Measurements from ENCODE around the gene GRIK3.
"Not testable (repeated sequence)": the region's sequence is repeated elsewhere in the genome, so short reads cannot be mapped to it uniquely, and the experiment has no call there.

GRIK3 gene

DNA sequence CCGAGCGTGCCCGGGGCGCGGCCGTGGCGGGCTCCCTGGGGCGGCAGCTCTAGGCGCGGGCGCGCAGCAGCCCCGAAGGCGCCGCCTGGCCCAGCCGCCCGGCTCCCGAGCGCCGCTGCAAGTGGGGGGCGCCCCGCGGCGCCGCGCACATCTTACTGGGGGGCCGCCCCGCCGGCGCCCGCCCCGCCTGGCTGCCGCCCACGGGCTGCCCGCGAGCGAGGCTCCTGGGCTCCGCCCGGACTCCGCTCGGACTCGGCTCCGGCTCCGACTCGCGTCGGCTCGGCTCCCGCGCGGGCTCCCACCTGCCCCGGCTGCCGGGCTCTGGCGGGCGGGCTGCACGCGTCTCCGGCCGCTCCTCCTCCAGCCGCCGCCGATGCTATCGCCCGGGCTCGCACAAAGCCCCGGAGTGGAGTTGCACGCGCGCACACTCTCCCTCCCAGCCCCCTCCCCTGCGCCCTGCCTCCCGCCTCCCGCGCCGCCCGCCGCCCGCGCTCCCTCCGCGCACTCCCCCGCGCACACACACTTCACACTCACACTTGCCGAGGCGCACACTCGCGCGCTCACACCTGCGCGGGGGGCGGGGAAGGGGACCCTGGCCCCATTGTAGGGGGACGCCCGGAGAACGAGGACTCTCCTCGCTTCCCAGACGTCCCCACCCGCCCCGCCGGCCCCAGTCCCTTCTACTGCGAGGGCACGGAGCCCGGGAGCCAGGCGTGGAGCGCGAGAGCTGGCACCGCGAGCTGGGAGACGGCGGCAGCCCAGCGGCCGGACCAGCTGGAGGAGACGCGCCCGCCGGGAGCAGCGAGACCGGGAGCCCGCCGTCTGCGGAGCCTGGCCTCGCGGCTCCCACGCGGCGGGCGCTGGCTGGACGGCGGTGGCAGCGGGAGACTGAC lies at the start of gene GRIK3:
Gene GRIK3 (minus strand): TSS at position 395 of the 893 bp plus-strand sequence. CDS start 407 bp downstream, outside the sequence.
- DNase-seq (ENCODE audit: low read depth) = peak; percentile 39

DNA sequence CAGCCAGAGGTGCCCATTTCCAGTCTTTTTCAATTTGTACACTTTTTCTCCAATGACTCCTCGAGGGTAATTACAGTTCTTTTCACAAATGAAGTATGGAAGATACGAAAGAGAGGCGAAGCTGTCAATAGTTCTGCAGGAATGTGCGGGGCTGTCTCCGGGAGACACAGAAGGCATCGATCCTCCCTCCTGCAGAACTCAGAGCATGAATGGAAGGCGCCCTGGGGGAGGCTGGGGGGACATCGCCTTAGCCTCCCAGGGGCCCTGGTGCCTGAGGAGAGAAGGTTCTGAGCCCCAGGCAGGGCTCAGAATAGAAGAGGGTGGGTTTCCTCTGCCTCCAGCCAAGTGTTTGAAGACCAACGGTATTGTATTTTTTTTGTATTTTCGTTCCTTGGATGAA lies 49.7 kb upstream of the GRIK3 start:
- DNase-seq (ENCODE audit: low read depth) = no peak

DNA sequence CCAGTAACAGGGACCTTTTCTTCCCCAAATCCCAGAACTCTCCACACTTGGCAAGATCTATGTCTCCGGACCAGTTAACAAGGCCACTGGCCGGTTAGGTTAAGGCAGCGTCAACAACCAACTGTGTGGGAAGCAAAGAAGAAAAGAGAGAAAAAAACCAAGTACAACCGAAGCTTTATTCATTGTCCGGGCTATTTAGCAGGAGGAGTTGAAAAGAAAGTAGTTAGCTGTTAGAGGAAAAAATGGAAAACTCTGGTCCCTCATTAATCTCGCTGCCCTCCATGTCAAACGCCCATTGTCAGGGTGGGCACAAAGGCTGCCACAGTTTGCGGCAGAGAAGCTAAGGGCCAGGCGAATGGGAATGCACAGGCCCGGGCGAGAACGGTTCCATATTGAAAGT lies 49.3 kb upstream of the GRIK3 start:
- no peak for DNase-seq (ENCODE audit: low read depth)

DNA sequence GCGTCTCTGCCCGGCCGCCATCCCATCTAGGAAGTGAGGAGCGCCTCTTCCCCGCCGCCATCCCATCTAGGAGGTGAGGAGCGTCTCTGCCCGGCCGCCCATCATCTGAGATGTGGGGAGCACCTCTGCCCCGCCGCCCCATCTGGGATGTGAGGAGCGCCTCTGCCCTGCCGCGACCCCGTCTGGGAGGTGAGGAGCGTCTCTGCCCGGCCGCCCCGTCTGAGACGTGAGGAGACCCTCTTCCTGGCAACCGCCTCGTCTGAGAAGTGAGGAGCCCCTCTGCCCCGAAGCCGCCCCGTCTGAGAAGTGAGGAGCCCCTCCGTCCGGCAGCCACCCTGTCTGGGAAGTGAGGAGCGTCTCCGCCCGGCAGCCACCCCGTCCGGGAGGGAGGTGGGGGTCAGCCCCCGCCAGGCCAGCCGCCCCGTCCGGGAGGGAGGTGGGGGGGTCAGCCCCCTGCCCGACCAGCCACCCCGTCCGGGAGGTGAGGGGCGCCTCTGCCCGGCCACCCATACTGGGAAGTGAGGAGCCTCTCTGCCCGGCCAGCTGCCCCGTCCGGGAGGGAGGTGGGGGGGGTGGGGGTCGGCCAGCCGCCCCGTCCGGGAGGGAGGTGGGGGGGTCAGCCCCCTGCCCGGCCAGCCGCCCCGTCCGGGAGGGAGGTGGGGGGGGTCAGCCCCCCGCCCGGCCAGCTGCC lies 46.1 kb upstream of the GRIK3 start:
- DNase-seq (ENCODE audit: low read depth) = not testable (repeated sequence)

DNA sequence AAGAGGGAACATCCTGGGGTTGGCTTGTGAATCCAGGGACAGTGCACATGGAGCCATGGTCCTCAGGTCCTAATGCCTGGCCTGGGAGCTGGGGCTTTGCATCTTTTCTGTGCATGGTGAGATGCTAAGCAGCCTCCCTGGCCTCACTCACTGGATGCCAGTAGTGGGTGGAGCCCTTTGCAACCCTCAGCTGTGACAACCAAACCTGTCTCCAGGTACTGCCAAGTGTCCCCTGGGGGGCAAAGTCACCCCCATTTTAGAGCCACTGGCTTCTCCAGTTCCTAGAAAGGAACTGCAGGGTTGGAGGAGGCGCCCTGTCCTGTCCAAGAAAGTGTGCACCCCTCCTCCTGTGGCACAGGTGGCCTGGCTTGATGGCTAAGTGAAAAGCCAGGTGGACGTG lies 44.6 kb upstream of the GRIK3 start:
- no peak for DNase-seq (ENCODE audit: low read depth)

DNA sequence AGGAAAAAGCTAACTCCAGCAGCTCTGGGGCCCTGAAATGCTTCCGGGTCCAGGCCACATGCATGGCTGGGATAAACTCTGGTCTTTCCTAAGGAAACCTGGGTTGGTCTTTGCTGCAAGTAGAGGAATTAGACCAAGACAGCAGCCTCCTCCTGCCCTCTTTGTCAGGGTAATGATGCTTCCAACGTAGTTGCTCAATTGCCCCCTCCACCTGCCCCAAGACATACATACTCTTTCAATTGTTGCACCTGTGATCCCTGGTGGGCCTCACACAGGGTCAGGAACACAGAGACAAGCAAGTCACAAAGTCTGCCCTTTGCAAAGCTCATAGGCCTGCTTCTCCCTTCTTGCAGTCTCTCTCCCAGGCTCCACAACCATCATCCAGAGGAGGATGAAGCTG lies 41.9 kb upstream of the GRIK3 start:
- DNase-seq (ENCODE audit: low read depth) = no peak

DNA sequence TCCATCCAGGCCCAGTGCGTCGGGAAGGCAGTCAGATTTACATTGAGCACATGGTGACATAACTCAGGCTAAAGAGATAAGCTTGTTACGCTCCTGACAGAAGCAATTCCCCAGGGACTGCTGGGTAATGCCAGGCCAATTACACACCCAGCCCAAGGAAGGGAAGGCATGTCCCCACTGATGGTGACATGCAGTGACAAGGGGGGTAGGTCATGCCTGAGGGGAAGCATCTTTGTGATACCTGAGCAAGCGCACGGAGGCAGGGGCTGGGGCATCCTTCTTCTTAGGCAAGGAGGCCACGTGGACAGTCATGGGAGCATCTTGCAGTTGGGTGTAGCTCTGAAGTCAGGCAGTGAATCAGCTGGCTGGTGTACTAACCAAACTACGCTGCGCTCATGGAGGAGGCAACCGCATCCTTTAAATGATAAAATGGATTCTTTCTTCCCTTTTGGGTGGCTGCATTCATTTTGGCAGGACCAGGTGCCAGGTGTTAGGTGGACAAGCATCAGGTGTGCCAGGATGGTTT lies 39.6 kb upstream of the GRIK3 start:
- no peak for DNase-seq (ENCODE audit: low read depth)

DNA sequence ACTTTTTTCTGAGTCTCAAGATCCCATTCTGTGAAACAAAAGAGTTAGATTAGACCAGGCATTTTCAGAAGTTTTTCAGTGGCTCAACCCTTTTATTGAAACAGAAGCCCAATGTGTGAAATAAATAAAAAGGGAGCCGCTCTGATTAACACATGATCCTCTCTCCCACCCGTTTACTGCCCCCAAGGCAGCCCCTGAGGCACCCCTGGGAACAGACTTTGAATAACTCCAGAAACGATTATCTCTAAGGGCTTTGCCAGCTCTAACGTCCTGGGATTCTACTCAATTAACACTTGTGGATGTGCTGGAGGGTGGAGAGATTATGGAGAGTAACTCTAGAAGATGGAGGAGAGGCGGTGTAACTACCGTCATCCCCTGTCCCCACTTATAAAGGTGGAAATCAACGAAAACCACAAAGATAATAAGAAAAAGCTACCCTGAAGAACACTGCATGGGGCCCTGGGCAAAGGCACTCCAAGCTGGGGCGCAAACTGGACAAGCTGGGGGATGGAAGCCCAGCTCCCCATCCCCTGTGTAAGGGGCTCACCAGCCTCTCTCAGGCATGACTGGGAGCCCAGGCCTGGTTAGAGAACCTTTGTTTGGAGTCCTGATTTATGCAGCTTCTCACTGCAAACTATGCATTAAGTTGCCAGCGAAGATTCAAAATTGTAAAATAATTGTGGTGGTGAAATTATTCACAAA lies 39.0 kb upstream of the GRIK3 start:
- DNase-seq (ENCODE audit: low read depth) = no peak

DNA sequence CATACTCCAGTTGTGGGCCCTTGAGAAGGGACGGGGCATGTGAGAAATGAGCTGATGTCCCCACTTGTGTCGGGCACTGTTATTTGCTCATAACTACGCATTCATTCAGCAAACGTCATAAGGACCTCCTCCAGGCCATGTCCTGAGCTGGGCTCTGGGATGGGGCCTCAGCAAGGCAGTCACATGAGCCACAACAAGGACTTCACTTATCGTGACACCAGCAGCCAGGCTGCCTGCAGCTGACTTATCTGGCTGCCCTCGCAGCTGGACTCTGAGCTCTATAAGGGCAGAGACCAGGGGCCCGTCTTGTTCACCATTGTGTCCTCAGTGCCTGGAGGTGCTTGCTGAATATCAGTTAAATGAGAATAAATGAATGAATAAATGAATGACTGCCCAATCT lies 37.5 kb upstream of the GRIK3 start:
- no peak for DNase-seq (ENCODE audit: low read depth)

DNA sequence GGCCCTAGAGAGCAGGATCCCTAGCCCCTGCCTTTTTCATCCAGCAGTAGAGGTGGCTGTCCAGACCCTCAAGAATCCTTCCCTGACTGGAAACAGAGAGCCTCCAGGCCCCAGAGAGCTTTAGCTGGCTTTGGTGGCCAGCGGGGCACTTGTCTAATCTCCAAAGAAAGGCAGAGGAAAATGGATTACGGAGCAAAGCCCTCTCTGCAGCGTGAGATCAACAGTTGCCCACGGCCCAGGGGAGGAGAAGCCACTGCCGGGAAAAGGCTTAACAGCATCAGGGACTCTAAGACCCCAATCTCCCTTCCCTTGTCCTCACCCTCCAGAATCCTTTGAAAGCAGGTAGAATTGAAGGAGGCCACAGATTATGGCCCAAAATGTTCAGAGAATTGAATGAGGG lies 35.8 kb upstream of the GRIK3 start:
- no peak for DNase-seq (ENCODE audit: low read depth)

DNA sequence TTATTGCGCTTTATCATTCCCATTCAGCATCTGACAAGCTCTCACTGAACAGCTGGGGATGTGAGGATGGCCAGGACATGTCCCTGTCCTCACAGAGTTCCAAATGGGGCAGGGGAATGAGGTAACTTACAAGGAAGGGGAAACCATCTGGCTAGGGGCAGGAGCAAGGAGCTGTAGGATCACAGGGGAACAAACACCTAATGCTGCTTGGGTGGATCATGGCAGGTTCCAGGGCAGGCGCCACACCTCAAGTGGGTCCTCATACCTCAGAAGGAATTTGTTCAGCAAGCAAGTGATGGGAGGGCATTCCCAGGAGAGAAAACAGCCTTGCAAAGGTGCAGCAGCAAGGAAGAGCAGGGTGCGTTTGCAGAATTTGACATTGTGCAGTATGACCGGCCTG lies 35.1 kb upstream of the GRIK3 start:
- DNase-seq (ENCODE audit: low read depth) = no peak

DNA sequence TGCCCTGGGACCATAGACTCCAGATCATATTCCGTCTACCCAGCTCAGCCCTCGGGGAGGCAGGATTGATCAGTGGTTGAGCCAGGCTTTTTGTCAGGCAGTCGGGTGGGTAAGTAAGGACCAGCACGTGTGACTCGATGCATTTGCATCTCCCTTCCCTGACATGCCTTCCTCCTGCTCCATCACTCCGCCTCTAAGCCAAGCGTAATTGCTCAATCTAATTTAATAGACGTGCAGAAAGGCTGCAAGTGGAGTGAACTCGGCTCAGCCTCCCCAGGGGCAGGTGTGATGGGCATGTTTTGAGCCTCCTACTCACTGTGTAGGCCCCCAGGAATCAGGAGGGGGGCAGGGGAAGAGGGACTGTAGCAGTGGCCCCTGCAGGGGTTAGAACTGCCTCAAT lies 34.6 kb upstream of the GRIK3 start:
- DNase-seq (ENCODE audit: low read depth) = no peak

DNA sequence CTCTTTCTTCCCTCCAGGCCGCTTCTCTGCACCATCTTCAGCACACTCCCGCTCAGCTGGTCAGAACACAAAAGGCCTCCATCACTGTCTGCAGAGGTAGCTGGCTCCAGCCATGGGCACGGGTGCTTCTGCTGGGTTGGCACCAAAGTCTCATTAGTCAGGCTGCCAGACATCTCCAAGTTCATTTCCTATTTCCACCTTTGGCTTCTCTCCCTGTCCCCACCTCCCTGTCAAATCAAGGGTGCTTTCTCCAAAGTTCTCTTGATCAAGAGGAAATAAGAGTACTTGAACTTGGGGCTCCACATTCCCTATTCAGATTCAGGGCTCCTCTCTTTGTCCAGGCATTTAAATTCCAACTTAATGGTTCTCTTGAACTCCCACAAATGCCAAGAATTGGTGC lies 33.9 kb upstream of the GRIK3 start:
- no peak for DNase-seq (ENCODE audit: low read depth)

DNA sequence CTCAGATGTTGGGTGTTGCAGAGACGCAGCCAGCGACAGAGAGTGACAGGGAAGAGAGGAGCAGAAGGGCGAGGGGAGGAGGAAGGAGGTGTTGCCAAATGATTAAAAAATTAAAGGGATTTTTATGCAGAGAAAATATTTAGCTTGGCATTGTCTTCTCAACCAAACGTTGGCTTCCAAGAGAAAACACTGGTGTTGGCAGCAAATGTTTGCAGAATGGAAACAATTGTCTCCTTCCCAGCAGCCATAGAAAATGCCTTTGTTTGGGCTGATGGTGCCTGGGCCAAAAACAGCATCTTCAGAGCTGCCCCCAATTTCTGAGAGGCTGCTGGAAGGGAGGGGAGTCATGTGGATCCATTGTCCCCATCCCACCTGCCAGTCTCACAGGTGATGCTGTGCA lies 29.7 kb upstream of the GRIK3 start:
- no peak for DNase-seq (ENCODE audit: low read depth)

DNA sequence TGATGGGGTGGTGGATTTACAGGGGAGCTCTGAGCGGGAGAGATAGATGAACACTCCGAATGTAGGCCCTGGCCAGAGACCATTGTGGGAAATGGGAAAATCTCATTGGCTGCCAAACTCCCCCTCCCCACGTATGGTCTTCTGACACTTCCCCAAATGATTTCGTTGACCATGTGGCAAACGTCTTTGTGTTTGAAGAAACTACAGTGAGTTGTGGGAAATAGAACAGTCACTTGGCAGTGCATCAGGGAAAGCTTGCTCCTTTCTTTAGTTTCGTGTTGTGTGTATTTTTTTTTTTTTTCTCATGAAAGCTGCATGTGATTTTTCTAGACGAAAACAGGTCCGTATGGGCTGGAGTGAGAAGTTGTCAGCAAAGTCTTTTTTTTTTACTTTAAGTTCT lies 25.0 kb upstream of the GRIK3 start:
- no peak for DNase-seq (ENCODE audit: low read depth)

DNA sequence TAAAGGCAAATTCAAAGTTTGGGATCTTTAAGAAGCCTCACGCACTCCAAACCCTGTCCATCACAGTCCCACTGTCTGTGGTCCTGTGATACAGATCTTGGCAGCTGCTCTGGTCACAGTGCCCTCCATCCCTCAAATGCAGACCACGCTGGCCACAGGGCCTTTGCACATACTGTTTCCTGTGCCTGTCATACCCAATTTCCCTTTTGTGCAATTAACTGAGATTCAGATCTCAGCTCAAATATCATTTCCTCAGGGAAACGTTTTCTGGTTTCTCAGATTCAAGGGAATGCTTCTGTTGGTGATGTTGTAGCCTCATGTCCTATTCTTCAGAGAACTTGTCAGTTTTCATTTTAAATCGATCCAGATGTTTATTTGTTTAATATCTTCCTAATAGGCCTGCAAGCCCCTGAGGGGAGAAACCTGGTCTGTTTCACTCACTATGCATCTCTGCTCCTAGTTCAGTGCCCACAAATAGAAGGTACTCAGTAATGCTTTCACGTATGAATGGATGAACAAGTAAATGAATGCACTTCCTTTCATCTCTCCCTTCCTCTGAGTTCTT lies 24.2 kb upstream of the GRIK3 start:
- no peak for DNase-seq (ENCODE audit: low read depth)

DNA sequence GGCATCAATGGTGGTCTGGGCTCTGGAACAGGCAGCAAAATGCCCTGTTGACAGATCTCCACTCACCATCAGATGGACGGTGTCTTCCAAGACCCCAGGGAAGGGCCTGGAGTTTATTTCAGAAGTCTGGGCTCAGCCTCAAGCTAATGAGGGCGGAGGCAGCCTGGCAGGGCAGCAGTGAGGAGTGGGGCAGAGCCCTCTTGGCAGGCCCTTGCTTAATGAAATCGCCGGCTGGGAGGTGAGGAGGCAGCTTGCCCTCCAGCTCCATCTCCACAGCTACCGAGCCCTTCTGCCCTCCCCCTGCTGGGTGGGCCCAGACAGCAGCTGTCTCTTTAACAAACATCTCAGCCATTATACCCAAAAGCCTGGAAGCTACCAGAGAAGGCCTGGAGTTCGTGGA lies 22.0 kb upstream of the GRIK3 start:
- DNase-seq (ENCODE audit: low read depth) = no peak

DNA sequence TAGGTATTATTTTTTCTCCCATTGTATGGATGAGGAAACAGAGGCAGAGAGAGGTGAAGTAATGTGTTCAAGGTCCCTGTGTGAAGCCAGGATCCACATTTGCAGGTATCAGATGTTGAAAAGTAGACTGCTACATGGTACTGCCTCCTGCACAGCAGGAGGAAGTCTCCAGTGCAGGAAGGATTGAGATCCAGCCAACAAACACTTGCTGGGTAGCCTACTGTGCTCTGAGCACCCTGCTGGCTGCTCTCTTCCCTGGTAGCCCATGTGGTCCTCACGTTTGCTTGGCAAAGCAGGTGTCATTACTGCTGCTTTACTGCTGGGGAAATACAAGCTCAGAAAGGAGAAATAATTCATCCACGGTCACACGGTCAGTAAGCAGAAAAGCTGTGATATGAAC lies 21.3 kb upstream of the GRIK3 start:
- no peak for DNase-seq (ENCODE audit: low read depth)

DNA sequence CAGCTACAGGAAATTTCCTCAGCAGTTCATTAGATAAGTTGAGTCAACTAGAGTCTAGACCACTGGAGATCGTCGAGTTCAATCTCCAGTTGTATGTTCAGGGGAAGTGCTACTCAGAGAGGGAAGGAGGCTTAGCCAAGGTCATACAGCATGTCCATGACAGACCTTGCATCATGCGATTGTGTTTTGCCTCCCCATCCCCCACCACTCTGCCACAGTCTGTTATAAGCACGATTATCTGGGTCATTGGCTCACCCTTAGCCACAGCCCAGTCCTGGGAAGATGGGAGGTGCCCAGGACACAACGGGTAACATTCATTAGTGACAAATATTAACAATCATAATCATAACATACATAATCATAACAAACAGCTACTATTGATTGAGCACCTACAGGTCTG lies 18.9 kb upstream of the GRIK3 start:
- no peak for DNase-seq (ENCODE audit: low read depth)

DNA sequence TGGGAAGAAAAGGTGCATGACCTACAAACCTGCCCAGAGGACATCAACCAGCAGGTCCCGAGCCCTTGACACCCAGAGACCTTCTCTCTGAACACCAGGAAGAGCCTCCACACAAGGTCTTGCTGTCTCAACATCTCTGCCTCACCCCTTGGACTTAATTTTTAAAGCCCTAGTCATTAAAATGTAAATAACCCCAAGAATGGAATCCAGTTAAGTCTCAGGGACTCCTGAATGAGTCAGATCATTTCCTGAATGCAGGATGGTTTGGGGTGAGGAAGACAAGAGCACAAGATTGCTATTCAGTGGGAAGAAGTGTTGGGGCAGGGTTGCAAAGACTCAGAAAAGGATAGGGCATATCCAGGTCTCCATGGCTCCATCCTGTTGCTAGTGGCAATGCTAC lies 17.8 kb upstream of the GRIK3 start:
- DNase-seq (ENCODE audit: low read depth) = no peak

DNA sequence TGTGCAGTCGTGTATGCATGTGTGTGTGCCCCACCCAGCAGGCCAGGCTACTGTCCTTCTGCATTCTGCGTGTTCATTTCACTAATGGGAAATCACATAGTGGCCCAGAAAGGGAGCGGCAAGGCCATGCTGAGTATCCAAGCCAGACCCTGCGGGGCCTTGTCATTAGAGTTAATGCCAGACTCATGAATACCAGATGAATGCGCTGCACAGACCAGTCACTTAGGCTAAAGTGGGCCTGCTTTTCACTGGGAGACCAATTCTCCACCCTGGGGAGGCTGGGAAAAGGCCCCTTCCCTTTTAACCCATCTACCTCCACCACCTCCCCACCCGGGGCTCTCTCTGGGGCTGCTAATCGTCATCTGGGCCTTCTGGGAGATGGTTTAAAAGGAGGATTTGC lies 17.0 kb upstream of the GRIK3 start:
- DNase-seq (ENCODE audit: low read depth) = no peak

DNA sequence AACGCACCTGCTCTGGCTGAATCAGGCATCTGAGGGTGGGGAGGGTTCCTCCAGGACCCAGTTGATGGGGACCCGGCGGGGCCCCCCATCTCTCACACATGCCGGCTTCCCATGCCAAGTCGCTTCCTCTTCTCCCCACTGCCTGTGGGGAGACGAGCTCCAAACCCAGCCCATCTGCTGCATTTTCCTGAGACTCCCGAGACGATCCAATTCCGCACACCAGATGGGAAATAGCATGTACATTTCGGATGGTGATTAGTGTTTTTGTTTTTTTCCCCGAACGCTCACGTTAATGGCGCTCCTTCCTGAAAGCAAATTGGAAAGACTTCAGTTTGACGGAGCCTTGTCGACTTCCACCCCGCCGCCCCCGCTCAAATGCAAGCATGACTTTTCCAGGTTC lies 13.2 kb upstream of the GRIK3 start:
- DNase-seq (ENCODE audit: low read depth) = no peak

Data from CMK (cell line).